Ovary (tissue), 9 donors: ENCODE results near the gene MYH6. TPM values are rescaled to one million over a fixed set of nuclear protein-coding genes. Genes with fewer than 3 reads are reported as not detected.
"Not testable (repeated sequence)": the region's sequence is repeated elsewhere in the genome, so short reads cannot be mapped to it uniquely, and the experiment has no call there.

Source experiments
- DNase-seq, 5 donors: peaks; one replicate each; pipeline ENCODE4 v3.0.0-alpha.2; 2019 to 2020
- H3K27ac ChIP-seq, 2 donors: fragments of 200-600 bp; one replicate each; pipeline versions ENCODE4 v1.5.1 to v1.8.0; 2019 to 2022
- H3K27me3 ChIP-seq: fragments of 200-600 bp; one replicate; pipeline ENCODE4 v1.8.0; 2022
- H3K36me3 ChIP-seq: fragments of 200-600 bp; sonication (generic); one replicate; pipeline ENCODE4 v1.5.1; 2019
- H3K4me1 ChIP-seq: one replicate; pipeline ENCODE4 v1.8.1; 2013; ENCODE audit warnings: mild to moderate bottlenecking, moderate library complexity; ENCODE audit not compliant: insufficient read depth
- H3K4me3 ChIP-seq: fragments of 200-600 bp; sonication (generic); one replicate; pipeline ENCODE4 v1.5.1; 2017
- H3K9me3 ChIP-seq, 2 donors: fragments of 200-600 bp in 1 of 2; sonication (generic) in 1 of 2; one replicate each; pipeline versions ENCODE4 v1.5.1 to v1.8.1; 2013 to 2019; ENCODE audit warnings: mild to moderate bottlenecking in 1 of 2, moderate library complexity in 1 of 2
- EP300 ChIP-seq: sonication (generic); formaldehyde crosslinking; IDR thresholded peaks from one replicate; pipeline ENCODE4 v1.6.1; 2017; ENCODE audit warnings: antibody characterized with exemption
- POLR2A ChIP-seq: fragments of 450-650 bp; IDR thresholded peaks from one replicate; pipeline ENCODE4 v1.6.1; 2017; ENCODE audit warnings: antibody characterized with exemption, mild to moderate bottlenecking, moderate library complexity
- WGBS, 3 donors: extraction: QIAGEN DNeasy Blood & Tissue Kit in 1 of 3; methylation state at CpG; one replicate each; pipeline versions ENCODE4 v1.1.5 to v1.1.7; 2013 to 2017; 5-methylcytosine and 5-hydroxymethylcytosine counted together
- intact Hi-C, 4 donors: fragments of 100-400 bp; cut with DNase I; formaldehyde crosslinking; loops; one replicate each; pipeline versions ENCODE4 v1.11.0 to v1.15.1; 2022 to 2023
- polyA plus RNA-seq, 2 donors: library from polyadenylated mRNA; stranded (reverse); fragments of 200-250 nt in 1 of 2; fragments of 350-450 nt in 1 of 2; fragmentation: Illumina TruSeq in 1 of 2; extraction: RNeasy Lipid Tissue Mini Kit (QIAGEN cat#74804) in 1 of 2; gene quantifications; one replicate each; pipeline ENCODE4 v1.2.3, GENCODE V29; 2013 to 2014
- total RNA-seq, 7 donors: library from RNA; depleted of rRNA in 2 of 7; stranded (reverse); fragments of >200 nt in 2 of 7; fragmentation: NEBNext Ultra II Directional in 3 of 7; extraction: Animal tissue kit (Norgen Biotek cat#: 25700) in 3 of 7; gene quantifications; one replicate each; pipeline versions ENCODE4 v1.1.0 to v1.2.4, GENCODE V29; 2016 to 2023
- TF ChIP-seq, protein P1 (sequence below), 3 donors: fragments of 450-650 bp in 2 of 3; fragments of 200-600 bp in 1 of 3; IDR thresholded peaks; one replicate each; pipeline versions ENCODE4 v1.5.1 to v1.8.0; 2016 to 2022; ENCODE audit warnings: antibody characterized with exemption in 3 of 3, mild to moderate bottlenecking in 1 of 3
- donor health status: DM: no; HTN: no; CAD: no; lungs with moderate emphysema.
- donor health status: DM: no; HTN: no; CAD: no.
- donor health status: Bipolar disorder and iron deficiency.
- donor health status: DM: yes; HTN: yes; CAD: no.
- donor health status: DM: no; HTN: no; CAD: no.
- donor health status: DM: yes; HTN: yes; CAD: no.

MYH6 gene
- total and polyA plus RNA-seq, 9 donors = 0.07 to 1.1 (median 0.50) TPM; not detected in 4

DNA sequence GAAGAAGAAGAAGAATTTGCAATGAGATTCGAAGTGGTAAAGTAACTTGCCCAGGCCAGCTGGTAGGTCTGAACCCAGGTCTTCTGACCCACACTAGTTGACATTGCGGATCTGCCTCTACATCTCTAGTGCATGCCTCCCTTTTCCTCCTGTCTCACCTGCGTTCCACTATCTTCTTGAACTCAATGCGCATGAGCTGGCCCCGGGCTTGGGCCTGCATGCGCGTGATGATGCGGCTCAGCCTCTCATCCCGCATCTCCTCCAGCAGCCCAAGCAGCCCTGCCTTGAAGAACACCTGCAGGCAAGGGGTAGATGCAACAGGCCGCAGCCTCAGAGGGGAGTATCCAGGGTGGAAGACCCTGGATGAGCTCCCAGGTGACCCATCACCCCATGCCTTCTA, 11.9 kb downstream of the MYH6 start:
- DNase-seq = no peak
- intact Hi-C loops = no loop called here
- TF ChIP-seq EP300 = no peak
- TF ChIP-seq, protein P1, sequence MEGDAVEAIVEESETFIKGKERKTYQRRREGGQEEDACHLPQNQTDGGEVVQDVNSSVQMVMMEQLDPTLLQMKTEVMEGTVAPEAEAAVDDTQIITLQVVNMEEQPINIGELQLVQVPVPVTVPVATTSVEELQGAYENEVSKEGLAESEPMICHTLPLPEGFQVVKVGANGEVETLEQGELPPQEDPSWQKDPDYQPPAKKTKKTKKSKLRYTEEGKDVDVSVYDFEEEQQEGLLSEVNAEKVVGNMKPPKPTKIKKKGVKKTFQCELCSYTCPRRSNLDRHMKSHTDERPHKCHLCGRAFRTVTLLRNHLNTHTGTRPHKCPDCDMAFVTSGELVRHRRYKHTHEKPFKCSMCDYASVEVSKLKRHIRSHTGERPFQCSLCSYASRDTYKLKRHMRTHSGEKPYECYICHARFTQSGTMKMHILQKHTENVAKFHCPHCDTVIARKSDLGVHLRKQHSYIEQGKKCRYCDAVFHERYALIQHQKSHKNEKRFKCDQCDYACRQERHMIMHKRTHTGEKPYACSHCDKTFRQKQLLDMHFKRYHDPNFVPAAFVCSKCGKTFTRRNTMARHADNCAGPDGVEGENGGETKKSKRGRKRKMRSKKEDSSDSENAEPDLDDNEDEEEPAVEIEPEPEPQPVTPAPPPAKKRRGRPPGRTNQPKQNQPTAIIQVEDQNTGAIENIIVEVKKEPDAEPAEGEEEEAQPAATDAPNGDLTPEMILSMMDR (IDR thresholded peaks at IDR 0.05) = no peak
- TF ChIP-seq POLR2A = no peak
- no peaks in the 10 kb centered on the region for H3K36me3 ChIP-seq
- H3K4me3 ChIP-seq = no peak overlapping the region
- no peaks in the 10 kb centered on the region for H3K27me3 ChIP-seq
- no peaks in the 10 kb centered on the region for H3K9me3 ChIP-seq
- no peaks in the 10 kb centered on the region for H3K4me1 ChIP-seq
- WGBS, 3 donors = 89 to 92% (median 90%) methylated on average over 10 of the region's 10 CpGs
- H3K27ac ChIP-seq = no peak overlapping the region

DNA sequence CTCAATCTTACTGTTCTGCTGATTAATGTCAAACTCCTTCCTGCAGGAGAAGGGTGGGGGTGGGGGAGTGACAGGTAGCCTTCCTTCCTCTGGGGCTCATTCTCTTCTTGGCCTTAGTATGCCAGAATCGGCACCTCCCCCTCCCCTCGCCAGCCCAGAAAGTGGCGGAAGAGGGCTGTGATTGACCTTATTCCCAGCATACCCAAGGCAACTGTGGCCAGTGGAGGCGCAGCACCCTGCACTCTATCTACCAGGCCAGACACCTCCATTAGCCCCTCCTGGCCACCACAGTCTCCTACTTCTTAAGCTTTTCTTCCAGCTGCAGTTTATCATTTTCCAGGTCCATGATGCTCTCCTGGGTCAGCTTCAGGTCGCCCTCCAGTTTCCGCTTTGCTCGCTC, 15.5 kb downstream of the MYH6 start:
- TF ChIP-seq EP300 = no peak
- TF ChIP-seq, protein P1 (IDR thresholded peaks at IDR 0.05) = no peak
- TF ChIP-seq POLR2A = no peak
- no peak for DNase-seq
- Histone ChIP-seq H3K9me3 (no peaks in the 10 kb centered on the region), H3K4me3 (no peak overlapping the region), H3K36me3 (no peaks in the 10 kb centered on the region), H3K4me1 (no peaks in the 10 kb centered on the region), H3K27ac (no peak overlapping the region), H3K27me3 (no peaks in the 10 kb centered on the region)
- 68 to 71% (median 70%) methylated on average over 7 of the region's 7 CpGs for WGBS, 3 donors
- intact Hi-C loops = no loop called here

DNA sequence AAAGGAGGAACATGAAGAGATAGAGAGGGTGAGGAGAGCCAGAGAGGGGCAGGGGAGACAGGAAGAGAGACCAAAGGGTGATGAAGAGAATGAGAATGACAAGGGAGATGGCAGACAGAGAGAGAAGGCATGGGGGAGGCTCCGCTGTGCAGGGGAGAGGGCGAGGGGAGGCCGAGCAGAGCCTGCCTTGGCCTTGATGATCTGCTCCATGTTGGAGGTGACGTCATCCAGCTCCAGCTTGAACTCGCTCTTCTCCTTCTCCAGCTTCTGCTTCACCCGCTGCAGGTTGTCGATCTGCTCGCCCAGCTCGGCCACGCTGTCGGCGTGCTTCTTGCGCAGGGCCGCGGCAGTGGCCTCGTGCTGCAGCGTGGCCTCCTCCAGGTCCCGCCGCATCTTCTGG, 18.2 kb downstream of the MYH6 start:
- H3K4me1 ChIP-seq, H3K9me3 ChIP-seq, H3K4me3 ChIP-seq, DNase-seq, intact Hi-C loops, H3K36me3 ChIP-seq, H3K27ac ChIP-seq, H3K27me3 ChIP-seq: not testable (repeated sequence)
- 52 to 62% (median 62%) methylated on average over 4 to 5 of the region's 19 CpGs for WGBS, 3 donors

DNA sequence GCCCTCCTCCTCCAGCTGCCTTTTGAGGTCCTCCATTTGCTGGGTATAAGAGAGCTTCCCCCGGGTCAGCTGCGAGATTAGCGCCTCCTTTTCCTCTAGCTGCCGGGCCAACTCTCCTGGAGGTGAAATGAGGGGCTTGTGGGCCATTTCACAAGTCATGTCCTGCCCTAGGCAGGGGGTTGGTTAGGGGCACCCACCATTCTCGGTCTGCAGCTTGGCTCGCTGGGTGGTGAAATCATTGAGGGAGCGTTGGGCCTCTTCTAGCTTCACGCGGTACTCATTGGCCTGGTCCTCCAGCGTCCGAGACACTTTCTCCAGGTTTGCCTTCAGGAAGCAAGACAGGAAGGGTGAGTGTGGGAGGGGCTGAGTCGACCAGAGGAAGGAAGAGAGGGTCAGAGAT, 18.7 kb downstream of the MYH6 start:
- H3K4me3 ChIP-seq = no peak overlapping the region
- no peak for DNase-seq
- no peaks in the 10 kb centered on the region for H3K9me3 ChIP-seq
- intact Hi-C loops = no loop called here
- H3K36me3 ChIP-seq = no peaks in the 10 kb centered on the region
- 72 to 79% (median 75%) methylated on average over 12 of the region's 12 CpGs for WGBS, 3 donors
- no peak overlapping the region for H3K27ac ChIP-seq
- H3K27me3 ChIP-seq = no peaks in the 10 kb centered on the region
- TF ChIP-seq, protein P1 (IDR thresholded peaks at IDR 0.05) = no peak
- TF ChIP-seq EP300 (no peak), POLR2A (no peak)
- H3K4me1 ChIP-seq = no peaks in the 10 kb centered on the region

DNA sequence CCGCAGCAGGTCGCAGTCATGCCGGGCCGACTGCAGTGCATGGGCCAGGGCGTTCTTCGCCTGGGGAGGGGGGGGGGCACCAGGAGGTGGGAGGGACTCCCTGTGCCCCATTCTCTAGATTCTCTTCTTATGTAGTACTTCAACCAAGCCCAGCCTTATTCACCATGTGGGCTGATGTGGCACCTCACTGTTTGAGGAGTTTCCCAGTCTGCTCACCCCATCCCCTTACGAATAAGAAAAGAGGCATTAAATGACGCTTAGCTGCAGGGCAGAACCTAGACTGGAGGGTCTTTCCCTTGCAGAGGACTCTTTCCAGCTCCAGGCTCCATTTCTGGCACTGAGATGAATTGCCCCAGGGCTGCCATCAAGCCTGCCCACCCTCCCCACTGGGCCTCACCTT, 19.1 kb downstream of the MYH6 start:
- TF ChIP-seq EP300 = no peak
- TF ChIP-seq, protein P1 (IDR thresholded peaks at IDR 0.05) = no peak
- TF ChIP-seq POLR2A = no peak
- 67 to 76% (median 68%) methylated on average over 8 of the region's 8 CpGs for WGBS, 3 donors
- no peak overlapping the region for H3K27ac ChIP-seq
- H3K9me3 ChIP-seq = no peaks in the 10 kb centered on the region
- H3K4me1 ChIP-seq = no peaks in the 10 kb centered on the region
- H3K4me3 ChIP-seq = no peak overlapping the region
- no peaks in the 10 kb centered on the region for H3K36me3 ChIP-seq
- no peaks in the 10 kb centered on the region for H3K27me3 ChIP-seq
- intact Hi-C loops = no loop called here
- DNase-seq = no peak
